Left kidney (tissue), 2 donors: ENCODE measurements around the gene GMPPA. TPM values are rescaled to one million over a fixed set of nuclear protein-coding genes. Genes with fewer than 3 reads are reported as not detected.
A peak's percentile ranks its signal among the peaks of the same experiment; 100 is the strongest.

Experiments used
- DNase-seq: peaks from one replicate; pipeline ENCODE4 v3.0.0-alpha.2; 2013
- polyA plus RNA-seq: library from polyadenylated mRNA; unstranded; fragments of 120-200 nt; gene quantifications from one replicate; pipeline ENCODE4 v1.2.1, GENCODE V29; 2013; ENCODE audit not compliant: insufficient read length

The GMPPA gene
- polyA plus RNA-seq, 1 donor = 41.7 TPM

GRCh38 chr2:219517954-219518778 lies 19.5 kb downstream of the GMPPA start:
- DNase-seq = no peak

- DNase-seq = no peak
These were observed 20.8 kb downstream of the GMPPA start for GRCh38 chr2:219519526-219519916.

DNA sequence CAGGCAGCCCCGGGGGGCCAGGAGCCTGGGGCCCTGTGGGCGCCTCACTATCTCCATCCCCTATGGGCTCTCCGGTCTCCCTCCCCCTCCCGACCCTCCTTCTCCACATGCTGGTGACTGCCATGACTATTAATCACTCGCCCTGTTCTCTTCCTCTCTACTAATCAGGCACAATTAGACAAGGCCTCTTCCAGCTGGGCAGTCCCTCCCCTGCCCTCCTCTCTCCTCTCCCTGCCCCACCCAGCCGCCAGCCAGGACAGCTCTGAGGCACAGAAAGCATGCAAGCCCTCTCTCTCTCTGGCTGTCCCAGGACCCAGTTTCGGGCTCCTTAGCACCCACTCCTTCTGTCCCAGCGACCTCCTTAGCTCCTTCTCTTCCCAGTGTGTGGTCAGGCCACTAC lies 21.4 kb downstream of the GMPPA start:
- no peak for DNase-seq

DNA sequence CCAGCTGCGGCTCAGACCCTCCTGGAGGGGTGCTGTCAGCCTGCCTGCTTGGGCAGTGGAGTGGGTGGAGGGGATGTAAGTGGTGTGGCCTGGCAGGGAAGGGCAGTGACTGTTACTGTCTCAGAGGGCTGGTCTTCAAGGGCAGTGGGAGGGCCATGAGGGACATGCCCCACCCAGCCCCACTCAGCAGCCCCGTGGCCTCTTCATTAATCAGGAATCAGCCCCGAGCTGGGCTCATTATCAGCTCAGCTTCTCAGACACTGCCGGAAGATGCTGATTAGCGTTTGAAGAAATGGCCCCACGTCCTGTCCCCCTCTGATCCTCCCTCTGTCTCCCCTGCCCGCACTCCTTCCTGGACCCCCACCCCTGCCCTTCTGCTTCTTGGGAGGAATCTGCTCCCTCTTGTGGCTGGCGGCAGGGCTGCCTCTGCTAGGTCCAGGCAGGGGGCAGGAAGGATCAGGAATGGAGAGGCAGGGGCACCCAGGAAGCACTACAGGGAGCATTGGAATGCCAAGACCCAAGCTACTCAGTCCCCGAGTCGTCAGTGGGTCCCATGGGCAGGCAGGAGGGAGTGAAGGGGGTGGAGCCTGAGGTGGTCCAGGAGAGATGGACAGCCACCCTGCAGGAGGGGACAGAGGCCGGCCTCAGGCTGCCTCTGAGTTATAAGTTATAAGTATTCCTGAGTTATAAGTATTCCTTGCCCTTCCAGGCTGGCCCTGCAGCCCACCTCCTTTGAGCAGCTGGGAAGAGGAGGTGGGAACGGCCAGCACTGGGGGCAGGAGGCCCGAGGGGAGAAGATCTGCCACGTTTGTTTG lies 22.6 kb downstream of the GMPPA start:
- DNase-seq = no peak

- DNase-seq = no peak
These were observed 23.7 kb downstream of the GMPPA start for GRCh38 chr2:219522111-219523030.

DNA sequence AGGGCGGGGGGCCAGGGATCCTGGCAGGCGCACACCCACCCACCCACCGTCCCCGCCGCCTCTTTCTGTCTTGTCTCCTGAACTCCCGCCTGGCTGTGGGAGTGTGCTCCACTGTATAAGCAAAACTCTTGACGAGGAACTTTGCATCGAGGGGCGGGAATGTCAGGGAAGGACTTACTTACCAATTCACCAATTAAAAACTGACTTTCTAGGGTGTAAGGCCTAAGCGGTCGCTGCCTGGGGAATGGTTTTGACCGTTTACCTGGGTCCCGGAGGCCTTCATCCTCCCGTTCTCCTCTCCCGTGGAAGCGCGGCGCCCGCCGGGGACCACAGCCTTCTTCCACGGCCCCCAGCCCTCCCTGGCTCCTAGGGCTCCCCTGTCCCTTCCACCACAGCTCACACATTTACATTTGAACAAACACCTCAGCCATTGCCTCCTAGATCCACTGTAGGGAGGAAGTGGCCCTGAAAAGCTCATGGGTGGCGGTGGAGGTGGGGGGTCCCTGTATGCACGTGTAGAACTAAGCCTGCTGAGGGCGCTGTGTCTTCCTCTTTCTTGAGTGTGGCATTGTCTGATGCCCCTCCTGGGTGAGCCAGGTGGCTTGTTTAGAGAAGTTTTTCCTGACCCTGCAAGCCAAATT lies 24.5 kb downstream of the GMPPA start:
- DNase-seq = no peak

GRCh38 chr2:219524817-219525216 lies 26.1 kb downstream of the GMPPA start:
- no peak for DNase-seq

GRCh38 chr2:219525533-219526232 lies 27.0 kb downstream of the GMPPA start:
- no peak for DNase-seq

DNA sequence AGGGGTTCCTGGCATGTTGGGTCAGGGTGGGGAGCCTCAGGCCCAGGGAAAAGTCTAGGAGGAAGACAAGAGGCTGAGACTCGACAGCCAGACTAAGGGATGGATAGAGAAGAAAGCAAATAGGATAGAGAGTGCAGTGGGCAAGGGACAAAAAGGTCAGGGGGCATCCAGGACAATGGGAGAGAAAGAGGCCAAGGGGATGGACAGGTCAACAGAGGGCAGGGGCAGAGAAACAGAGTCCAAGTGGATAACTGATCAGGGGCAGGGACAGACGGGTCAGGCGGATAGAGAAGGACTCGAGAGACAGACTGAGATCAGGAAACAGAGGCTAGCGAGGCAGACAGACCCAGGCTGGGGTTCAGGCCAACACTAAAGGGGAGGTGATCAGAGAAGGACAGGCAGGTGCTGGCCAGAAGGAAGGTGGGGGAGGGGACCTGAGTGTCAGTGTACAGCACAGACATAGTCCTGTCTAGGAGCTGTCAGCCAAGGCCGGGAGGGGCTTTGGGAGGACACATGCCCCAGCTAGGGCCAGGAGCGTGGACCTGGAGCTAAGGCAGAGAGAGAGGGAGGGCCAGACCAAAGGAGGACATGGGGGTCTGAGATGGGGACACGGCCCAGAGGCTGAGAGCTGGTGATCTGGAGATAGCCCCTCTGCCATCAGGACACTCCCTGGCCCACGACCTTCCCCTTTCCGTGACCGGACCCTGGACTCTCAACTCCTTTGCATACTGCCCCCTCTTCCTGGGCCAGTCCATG lies 27.8 kb downstream of the GMPPA start:
- no peak for DNase-seq

DNA sequence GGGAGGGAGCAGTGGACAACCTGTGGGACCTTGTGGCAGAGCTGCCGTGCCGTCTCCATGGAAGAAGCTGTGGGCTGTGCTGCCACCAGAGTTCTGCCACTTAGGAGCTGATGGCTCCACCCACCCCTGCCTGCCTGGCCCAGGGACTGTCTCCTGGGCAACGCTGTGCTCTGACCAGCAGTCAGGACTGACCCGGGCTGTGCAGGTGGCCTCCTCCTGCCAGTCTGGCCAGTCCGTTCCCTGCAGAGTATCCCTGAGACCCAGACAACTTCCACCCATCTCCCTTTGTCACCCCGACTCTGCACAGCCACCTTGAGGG lies 28.3 kb downstream of the GMPPA start:
- no peak for DNase-seq

DNA sequence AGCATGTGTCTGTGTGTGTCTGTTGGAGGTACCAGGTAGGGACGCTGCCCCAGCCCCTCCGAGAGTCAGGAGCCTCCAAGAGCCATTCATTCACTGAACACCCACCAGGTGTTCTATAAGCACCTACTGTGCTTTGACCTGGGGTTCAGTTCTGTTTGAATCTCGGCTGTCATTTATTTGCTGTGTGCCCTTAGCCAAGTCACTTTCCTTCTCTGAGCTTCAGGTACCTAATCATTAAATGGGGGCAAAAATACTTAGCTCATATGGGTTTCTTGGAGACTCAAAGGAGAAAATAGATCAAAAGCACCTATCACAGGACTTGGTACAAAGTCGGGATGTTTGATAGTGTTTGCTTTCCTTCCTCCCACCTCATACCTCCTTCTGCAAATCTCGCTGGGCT lies 28.8 kb downstream of the GMPPA start:
- DNase-seq = no peak

DNA sequence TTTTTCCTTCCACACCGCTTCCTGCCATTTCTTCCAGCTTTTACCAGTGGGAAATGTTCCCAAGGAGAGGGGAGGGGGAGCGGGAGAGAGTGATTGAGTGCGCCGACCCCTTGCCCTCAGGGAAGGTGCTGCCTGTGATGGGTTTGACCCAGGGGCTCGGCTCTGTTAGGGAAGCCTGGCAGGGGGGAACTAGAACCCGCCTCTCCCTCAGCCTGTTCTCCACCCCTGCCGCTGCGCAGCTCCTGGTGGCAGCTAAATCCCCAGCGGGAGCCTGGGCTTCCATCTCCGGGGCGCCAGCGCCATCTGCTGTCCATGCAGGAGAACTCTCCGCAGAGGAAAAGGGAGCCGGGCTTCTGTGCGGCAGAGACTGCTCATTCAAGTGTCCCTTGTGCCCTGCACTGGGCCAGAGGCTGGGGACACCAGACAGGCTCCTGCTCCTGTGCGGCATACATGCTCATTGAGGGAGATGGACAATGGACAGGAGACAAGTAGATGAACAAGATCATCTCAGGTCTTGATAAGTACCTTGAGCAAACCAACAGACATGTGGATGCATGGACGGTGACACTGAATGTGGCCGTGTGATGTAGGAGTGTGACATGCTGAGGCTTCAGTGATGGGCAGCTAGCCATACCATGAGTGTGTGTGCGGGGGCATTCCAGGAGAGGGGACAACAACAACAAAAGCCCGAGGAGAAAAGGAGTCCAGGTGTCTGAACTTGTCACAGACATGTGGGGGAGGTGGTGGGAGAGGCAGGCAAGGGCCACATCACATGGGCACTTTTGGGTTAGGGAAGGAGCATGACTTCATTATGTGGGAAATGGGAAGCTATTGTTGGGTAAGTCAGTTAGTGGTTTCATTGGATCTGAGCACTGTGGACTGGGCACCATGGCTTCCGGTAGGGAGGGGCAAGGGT lies 31.6 kb downstream of the GMPPA start:
- DNase-seq = peak; percentile 79

GRCh38 chr2:219531639-219532377 lies 33.1 kb downstream of the GMPPA start:
- no peak for DNase-seq

DNA sequence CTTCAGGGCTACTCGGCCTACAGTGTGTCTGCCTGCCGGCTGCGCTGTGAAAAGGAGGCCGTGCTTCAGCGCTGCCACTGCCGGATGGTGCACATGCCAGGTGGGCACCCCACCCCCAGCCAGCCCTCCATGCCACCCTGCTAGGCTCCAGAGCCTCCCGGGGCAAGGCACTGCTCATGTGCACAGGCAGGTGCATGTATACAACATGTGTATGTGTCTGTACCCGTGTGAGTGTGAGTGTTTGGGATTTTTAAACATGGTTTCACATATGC lies 33.6 kb downstream of the GMPPA start:
- no peak for DNase-seq

DNA sequence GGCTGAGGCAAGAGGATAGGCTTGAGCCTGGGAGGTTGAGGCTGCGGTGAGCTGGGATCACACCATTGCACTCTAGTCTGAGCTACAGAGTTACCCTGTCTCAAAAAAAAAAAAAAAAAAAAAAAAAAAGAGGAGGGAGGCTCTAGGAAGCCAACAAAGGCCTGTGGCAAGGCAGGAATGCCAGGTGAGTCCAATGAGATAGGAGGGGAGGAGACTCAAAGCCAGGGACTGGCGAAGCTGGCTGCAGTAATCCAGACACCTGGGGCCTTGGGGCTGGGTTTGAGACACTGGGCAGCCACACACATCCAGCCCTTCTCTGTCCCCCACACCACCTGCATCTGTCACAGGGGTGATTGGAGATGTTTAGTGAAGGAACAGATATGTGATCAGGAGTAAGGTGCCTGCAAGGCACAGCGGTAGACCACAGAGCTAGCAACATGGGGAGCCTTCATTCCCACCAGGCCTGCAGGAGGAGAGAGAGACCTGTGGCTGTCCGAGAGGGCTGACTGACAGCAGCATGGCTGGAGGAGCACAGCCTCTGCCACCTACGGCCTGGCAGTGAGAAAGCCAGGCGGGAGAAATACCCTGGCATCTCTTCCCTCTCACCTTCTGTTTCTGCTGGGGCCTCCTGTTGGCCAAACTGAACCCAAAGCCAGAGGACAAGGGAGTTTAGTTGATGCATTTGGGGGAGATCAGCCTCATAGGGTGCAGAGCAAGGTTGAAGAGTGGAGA lies 35.4 kb downstream of the GMPPA start:
- no peak for DNase-seq

- no peak for DNase-seq
These were observed 37.7 kb downstream of the GMPPA start for GRCh38 chr2:219536425-219536824.

- no peak for DNase-seq
These were observed 38.3 kb downstream of the GMPPA start for GRCh38 chr2:219536967-219537366.
